ENCODE results near the gene PSMG2. TPM values are rescaled to one million over a fixed set of nuclear protein-coding genes. Genes with fewer than 3 reads are reported as not detected.

The PSMG2 gene
- 52.8 and 111 TPM in 2 replicates for total RNA-seq

- peak; percentile 57 for DNase-seq (ENCODE audit: low read depth)
Observed at GRCh38 chr18:12702221-12703095, at the start of gene PSMG2, which contains the start of gene CEP76. Gene PSMG2 (plus strand): TSS chr18:12703042. CDS start chr18:12703108, 66 bp downstream. Gene CEP76 (minus strand): TSS chr18:12702723. CDS start chr18:12702548, 175 bp downstream.

GRCh38 chr18:12654971-12655370 lies 47.9 kb upstream of the PSMG2 start:
- no peak for DNase-seq (ENCODE audit: low read depth)

GRCh38 chr18:12656605-12656937 lies 46.3 kb upstream of the PSMG2 start:
- no peak for DNase-seq (ENCODE audit: low read depth)

- DNase-seq (ENCODE audit: low read depth) = no peak
Observed at GRCh38 chr18:12656938-12657683, 45.7 kb upstream of the PSMG2 start.

- no peak for DNase-seq (ENCODE audit: low read depth)
Observed at GRCh38 chr18:12657684-12658425, 45.0 kb upstream of the PSMG2 start, which contains the start of gene SPIRE1. Gene SPIRE1 (minus strand): TSS chr18:12658107. CDS start chr18:12657866, 241 bp downstream.

DNA sequence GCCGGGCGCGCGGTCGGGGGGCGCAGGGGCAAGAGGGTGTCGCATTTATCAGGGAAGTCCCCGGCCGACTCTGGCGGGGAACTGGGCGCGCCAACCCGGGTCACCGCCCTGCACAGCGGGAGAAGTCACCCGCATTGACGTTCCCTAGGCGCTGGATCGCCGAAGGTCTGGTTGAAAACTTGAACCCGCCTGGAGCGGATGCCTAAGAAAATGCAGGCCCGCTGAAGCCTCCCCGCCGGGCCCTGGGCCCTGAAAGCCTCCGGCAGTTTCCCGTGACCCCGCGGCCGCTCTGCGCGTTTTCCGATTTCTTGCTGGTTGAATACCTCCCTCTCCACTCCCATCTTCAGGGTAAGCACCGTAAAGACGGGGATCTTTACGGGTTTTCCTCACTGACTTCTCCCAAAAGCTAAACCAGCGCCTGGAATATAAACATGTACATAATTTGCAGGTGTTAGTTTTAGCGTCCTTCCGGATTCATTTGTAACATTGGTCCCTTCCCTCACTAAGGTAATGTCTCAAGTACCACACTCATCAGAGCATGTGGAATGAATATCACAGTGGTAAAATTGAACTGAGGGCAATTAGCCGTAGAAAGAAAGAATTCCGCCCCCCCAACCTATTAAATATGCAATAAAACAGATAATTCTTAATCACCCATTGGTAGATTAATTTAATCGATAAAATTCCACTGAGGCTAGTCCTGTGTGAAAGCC lies 44.3 kb upstream of the PSMG2 start:
- DNase-seq (ENCODE audit: low read depth) = no peak

DNA sequence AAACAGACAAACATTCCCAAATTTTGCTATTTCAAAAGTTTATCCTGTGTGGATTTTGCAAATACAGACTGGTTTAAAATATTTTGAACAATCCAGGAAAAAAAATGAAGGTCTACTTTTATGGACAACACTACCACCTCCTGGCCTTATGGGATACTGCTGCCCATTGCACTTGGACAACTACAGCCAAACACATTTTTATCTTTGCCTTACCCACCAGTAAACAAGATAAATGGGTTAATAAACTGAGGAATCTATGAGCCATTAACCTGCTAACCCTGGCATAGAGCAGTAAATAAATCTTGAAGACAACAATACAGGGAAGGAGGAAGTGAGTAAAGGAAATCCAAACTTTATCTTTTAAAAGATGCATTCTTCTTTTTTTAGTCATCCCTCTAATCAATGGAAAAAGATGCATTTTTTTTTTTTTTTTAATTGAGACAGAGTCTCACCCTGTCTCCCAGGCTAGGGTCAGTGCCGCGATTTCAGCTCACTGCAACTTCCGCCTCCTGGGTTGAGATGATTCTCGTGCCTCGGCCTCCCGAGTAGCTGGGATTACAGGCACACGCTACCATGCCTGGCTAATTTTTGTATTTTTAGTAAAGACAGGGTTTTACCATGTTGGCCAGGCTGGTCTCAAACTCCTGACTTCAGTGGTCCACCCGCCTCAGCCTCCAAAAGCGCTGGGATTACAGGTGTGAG lies 42.8 kb upstream of the PSMG2 start:
- peak; percentile 72 for DNase-seq (ENCODE audit: low read depth)

- no peak for DNase-seq (ENCODE audit: low read depth)
Observed at GRCh38 chr18:12668041-12668440, 34.8 kb upstream of the PSMG2 start.

- peak; percentile 23 for DNase-seq (ENCODE audit: low read depth)
Observed at GRCh38 chr18:12679183-12679786, 23.6 kb upstream of the PSMG2 start.

- no peak for DNase-seq (ENCODE audit: low read depth)
Observed at GRCh38 chr18:12686100-12686499, 16.7 kb upstream of the PSMG2 start.

- DNase-seq (ENCODE audit: low read depth) = no peak
Observed at GRCh38 chr18:12689256-12689850, 13.5 kb upstream of the PSMG2 start.

- DNase-seq (ENCODE audit: low read depth) = no peak
Observed at GRCh38 chr18:12692206-12692605, 10.6 kb upstream of the PSMG2 start.

- DNase-seq (ENCODE audit: low read depth) = no peak
Observed at GRCh38 chr18:12694032-12694431, 8.8 kb upstream of the PSMG2 start.

DNA sequence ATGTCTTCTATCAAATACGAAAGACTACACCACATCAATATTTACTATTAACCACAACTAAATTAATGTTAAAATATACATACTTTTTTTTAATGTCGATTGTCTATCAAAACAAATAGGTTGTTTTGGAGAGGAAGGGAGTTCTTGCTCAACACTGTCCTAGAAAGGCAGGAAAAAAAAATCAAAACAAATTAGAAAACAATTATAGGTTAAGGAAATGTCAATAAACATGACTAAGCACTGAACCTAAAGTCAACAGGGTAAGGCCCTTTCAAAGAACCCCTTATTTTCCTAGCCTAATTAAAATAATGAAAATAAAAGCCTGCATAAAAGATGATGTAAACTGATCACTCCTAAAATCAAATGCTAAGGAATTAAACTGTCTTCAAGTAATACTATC lies 3.1 kb upstream of the PSMG2 start:
- no peak for DNase-seq (ENCODE audit: low read depth)

- no peak for DNase-seq (ENCODE audit: low read depth)
Observed at GRCh38 chr18:12701161-12701560, 1.7 kb upstream of the PSMG2 start.

DNA sequence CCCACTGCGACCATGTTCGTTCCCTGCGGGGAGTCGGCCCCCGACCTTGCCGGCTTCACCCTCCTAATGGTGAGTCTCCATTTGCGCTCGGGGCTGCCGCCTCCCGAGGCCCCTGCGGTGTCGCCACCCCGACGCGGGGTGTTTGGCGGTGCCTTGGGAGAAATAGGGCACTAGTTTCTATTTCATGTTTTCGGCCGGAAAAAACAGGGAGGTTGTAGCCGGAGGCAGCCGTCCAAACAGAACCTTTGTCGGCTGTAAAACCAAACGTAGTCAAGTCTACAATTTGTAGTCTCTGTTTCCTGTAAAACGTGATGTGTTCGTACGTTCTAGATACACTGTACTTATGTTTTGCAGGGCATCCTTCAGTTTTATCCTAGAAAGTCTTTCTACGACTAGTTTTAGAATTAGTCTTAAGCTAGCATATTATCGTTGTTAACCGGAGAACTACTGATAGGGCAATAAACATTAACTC lies 290 bp downstream of the PSMG2 start:
- no peak for DNase-seq (ENCODE audit: low read depth)

DNA sequence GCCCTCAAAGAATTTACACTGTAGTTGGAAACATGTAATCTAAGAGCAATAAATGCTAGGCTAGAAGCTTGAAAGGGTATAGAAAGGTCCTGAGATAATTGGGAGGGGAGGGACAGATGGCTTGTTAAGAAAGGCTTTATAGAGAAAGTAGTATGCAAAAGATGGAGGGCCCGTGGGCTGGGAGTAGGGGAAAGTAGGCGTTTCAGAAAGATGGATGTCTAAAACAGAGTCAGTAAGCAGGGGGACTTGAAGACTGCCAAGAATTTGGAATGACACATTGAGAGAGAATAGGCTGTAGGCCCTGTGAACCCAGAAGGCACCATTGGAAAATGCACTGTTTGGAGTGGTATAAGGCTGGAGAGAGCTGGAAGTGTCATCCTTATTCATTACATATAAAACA lies 822 bp downstream of the PSMG2 start:
- DNase-seq (ENCODE audit: low read depth) = no peak

- no peak for DNase-seq (ENCODE audit: low read depth)
Observed at GRCh38 chr18:12711446-12711845, 8.6 kb downstream of the PSMG2 start.

GRCh38 chr18:12721495-12722275 lies 18.8 kb downstream of the PSMG2 start:
- DNase-seq (ENCODE audit: low read depth) = no peak
